HEK293T (cell line): ENCODE results near the gene PARD6B.
"Not testable (repeated sequence)": the region's sequence is repeated elsewhere in the genome, so short reads cannot be mapped to it uniquely, and the experiment has no call there.

Experiments used
- BHLHE40 ChIP-seq: fragments of 450-650 bp; IDR thresholded peaks from 2 replicates; pipeline ENCODE4 v1.6.1; 2016; ENCODE audit warnings: mild to moderate bottlenecking, moderate library complexity, borderline replicate concordance
- CTBP1 ChIP-seq: fragments of 450-650 bp; IDR thresholded peaks from 2 replicates; pipeline ENCODE4 v1.6.1; 2016; ENCODE audit warnings: borderline replicate concordance
- ELF4 ChIP-seq: fragments of 450-650 bp; IDR thresholded peaks from 2 replicates; pipeline ENCODE4 v1.6.1; 2017; ENCODE audit warnings: antibody characterized with exemption
- FOXA1 ChIP-seq: fragments of 450-650 bp; IDR thresholded peaks from 2 replicates; pipeline ENCODE4 v1.6.1; 2016; ENCODE audit warnings: mild to moderate bottlenecking
- FOXK2 ChIP-seq: fragments of 450-650 bp; IDR thresholded peaks from 2 replicates; pipeline ENCODE4 v1.6.1; 2016; ENCODE audit warnings: mild to moderate bottlenecking
- FOXM1 ChIP-seq: fragments of 450-650 bp; IDR thresholded peaks from 2 replicates; pipeline ENCODE4 v1.6.1; 2017; ENCODE audit warnings: mild to moderate bottlenecking, borderline replicate concordance
- HDGF ChIP-seq: fragments of 450-650 bp; IDR thresholded peaks from 2 replicates; pipeline ENCODE4 v1.6.1; 2017; ENCODE audit warnings: antibody characterized with exemption, borderline replicate concordance
- NFRKB ChIP-seq: fragments of 450-650 bp; IDR thresholded peaks from 2 replicates; pipeline ENCODE4 v1.6.1; 2016; ENCODE audit warnings: mild to moderate bottlenecking, moderate library complexity
- SP1 ChIP-seq: fragments of 450-650 bp; IDR thresholded peaks from 2 replicates; pipeline ENCODE4 v1.6.1; 2017
- SUZ12 ChIP-seq: fragments of 450-650 bp; IDR thresholded peaks from 2 replicates; pipeline ENCODE4 v1.6.1; 2016; ENCODE audit warnings: mild to moderate bottlenecking
- TARDBP ChIP-seq: fragments of 450-650 bp; IDR thresholded peaks from 2 replicates; pipeline ENCODE4 v1.6.1; 2016
- TF ChIP-seq, protein P1 (sequence below): fragments of 450-650 bp; IDR thresholded peaks from 2 replicates; pipeline ENCODE4 v1.6.1; 2016

DNA sequence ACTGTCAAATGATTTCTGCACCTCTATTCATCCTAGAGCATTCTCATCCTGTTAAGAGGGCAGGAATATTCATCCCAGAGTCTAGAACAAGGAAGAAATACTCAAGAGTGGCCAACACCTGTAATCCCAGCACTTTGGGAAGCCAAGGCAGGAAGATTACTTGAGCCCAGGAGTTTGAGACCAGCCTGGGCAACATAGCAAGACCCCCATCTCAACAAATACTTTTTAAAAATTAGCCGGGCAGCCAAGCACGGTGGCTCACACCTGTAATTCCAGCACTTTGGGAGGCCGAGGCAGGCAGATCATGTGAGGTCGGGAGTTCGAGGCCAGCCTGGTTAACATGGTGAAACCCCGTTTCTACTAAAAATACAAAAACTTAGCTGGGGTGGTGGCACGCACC, 33.1 kb upstream of the PARD6B start:
- TF ChIP-seq NFRKB, HDGF, SP1, FOXK2, FOXM1, SUZ12, FOXA1, ELF4, CTBP1, TARDBP, BHLHE40: not testable (repeated sequence)
- TF ChIP-seq, protein P1, sequence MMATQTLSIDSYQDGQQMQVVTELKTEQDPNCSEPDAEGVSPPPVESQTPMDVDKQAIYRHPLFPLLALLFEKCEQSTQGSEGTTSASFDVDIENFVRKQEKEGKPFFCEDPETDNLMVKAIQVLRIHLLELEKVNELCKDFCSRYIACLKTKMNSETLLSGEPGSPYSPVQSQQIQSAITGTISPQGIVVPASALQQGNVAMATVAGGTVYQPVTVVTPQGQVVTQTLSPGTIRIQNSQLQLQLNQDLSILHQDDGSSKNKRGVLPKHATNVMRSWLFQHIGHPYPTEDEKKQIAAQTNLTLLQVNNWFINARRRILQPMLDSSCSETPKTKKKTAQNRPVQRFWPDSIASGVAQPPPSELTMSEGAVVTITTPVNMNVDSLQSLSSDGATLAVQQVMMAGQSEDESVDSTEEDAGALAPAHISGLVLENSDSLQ: not testable (repeated sequence)
